D721Med (cell line): ENCODE data around the gene PPP4C.

Experiments used
- DNase-seq: peaks from one replicate; pipeline ENCODE4 v3.0.0; 2011; ENCODE audit warnings: low spot score; ENCODE audit not compliant: insufficient read length
- FAIRE-seq: peaks from 2 replicates; lab custom pipeline; 2011; peaks lifted over from hg19 to GRCh38; lab: Jason Lieb, UNC
- TF ChIP-seq, protein P1 (sequence below): IDR thresholded peaks from 2 replicates; pipeline ENCODE4 v1.5.1; 2012; ENCODE audit warnings: mild to moderate bottlenecking, control low read depth; ENCODE audit not compliant: insufficient read depth; ENCODE audit errors: missing control alignments

PPP4C gene

DNA sequence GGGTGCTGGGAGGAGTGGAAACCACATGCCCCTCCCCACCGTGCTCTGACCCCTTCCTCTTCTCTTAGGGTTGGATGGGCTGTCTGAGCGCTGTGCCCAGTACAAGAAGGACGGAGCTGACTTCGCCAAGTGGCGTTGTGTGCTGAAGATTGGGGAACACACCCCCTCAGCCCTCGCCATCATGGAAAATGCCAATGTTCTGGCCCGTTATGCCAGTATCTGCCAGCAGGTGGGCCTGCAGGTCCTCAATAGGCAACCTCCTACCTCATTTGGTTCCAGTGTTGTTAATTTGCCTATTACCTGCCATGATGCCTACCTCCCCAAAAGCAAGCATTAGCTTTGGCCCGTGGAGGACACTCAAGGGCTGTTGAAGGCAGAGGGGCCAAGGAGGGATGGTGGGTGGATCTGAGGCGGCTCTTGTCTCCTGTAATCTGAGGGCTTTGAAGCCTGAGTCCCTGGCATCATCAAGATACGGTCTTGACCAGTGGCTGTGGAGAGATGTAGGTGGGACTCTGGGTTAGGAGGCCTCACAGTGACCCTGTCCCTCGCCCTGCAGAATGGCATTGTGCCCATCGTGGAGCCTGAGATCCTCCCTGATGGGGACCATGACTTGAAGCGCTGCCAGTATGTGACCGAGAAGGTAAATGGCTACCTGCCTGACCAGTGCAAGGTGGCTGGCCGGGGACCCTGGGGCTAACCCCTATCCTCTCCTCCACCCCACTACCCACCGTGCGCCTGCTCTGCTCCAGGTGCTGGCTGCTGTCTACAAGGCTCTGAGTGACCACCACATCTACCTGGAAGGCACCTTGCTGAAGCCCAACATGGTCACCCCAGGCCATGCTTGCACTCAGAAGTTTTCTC lies 6.8 kb upstream of the PPP4C start:
- FAIRE-seq, result no peak
- TF ChIP-seq, protein P1, sequence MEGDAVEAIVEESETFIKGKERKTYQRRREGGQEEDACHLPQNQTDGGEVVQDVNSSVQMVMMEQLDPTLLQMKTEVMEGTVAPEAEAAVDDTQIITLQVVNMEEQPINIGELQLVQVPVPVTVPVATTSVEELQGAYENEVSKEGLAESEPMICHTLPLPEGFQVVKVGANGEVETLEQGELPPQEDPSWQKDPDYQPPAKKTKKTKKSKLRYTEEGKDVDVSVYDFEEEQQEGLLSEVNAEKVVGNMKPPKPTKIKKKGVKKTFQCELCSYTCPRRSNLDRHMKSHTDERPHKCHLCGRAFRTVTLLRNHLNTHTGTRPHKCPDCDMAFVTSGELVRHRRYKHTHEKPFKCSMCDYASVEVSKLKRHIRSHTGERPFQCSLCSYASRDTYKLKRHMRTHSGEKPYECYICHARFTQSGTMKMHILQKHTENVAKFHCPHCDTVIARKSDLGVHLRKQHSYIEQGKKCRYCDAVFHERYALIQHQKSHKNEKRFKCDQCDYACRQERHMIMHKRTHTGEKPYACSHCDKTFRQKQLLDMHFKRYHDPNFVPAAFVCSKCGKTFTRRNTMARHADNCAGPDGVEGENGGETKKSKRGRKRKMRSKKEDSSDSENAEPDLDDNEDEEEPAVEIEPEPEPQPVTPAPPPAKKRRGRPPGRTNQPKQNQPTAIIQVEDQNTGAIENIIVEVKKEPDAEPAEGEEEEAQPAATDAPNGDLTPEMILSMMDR, result peak; percentile 37
- no peak for DNase-seq

DNA sequence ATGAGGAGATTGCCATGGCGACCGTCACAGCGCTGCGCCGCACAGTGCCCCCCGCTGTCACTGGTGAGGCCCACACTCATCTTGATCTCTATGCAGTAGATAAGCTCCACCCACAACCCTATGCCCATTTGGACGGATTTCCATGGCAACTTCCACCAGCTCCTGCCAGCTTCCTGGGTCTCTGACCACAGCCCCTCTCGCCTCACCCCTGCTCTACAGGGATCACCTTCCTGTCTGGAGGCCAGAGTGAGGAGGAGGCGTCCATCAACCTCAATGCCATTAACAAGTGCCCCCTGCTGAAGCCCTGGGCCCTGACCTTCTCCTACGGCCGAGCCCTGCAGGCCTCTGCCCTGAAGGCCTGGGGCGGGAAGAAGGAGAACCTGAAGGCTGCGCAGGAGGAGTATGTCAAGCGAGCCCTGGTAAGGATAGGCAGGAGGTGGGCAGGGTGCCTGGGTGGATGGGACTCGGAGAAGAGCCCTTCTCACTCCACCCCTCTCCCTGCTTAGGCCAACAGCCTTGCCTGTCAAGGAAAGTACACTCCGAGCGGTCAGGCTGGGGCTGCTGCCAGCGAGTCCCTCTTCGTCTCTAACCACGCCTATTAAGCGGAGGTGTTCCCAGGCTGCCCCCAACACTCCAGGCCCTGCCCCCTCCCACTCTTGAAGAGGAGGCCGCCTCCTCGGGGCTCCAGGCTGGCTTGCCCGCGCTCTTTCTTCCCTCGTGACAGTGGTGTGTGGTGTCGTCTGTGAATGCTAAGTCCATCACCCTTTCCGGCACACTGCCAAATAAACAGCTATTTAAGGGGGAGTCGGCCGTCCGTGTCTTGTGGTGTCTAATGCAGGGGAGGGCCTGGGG lies 6.0 kb upstream of the PPP4C start:
- TF ChIP-seq, protein P1, result no peak
- FAIRE-seq, result no peak

GRCh38 chr16:30070490-30070889 lies 5.3 kb upstream of the PPP4C start:
- FAIRE-seq (no peak), DNase-seq (no peak)
- TF ChIP-seq, protein P1, result no peak

More for the DNA sequence above, 6.0 kb upstream of the PPP4C start:
- no peak for DNase-seq

DNA sequence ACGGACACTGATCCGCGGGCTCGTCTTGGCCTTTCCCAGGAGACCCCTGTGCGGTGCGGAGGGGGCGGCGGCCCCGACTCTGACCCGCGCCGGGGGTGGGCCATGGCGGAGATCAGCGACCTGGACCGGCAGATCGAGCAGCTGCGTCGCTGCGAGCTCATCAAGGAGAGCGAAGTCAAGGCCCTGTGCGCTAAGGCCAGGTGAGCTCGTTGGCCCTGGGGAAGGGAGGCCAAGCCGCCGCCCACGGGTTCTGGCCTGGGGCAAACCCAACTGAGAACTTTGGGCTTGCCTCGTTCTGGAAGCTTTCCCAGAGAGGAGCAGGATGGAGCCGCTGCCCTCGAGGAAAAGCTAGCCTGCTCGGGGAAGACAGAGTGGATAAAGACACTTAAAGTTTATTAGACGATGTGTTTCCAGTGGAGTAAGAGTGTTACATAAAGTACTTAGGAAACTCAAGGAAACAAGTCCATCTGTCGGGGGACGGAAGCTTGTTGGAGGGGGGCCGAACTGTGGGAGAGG lies 540 bp downstream of the PPP4C start:
- FAIRE-seq, result no peak
- no peak for DNase-seq
- TF ChIP-seq, protein P1, result no peak

GRCh38 chr16:30077656-30078055 lies 1.9 kb downstream of the PPP4C start:
- TF ChIP-seq, protein P1, result no peak
- FAIRE-seq, result no peak
- no peak for DNase-seq

GRCh38 chr16:30078744-30079143 lies 3.0 kb downstream of the PPP4C start:
- TF ChIP-seq, protein P1, result no peak
- DNase-seq, result no peak
- FAIRE-seq, result no peak
